DOHH2 (cell line): ENCODE measurements around the gene PHF20.

ENCODE experiments used
- H3F3A ChIP-seq: fragments of 200-600 bp; sonication (generic), shearing (Covaris generic); 2 replicates; pipeline ENCODE4 v1.6.0; 2016; ENCODE audit warnings: antibody characterized with exemption, mild to moderate bottlenecking; ENCODE audit not compliant: control insufficient read depth, insufficient read depth
- H3K27ac ChIP-seq: fragments of 200-600 bp; sonication (generic); 2 replicates; pipeline ENCODE4 v1.5.1; 2014; ENCODE audit warnings: low read depth, mild to moderate bottlenecking, low read length, moderate library complexity
- H3K27me3 ChIP-seq: fragments of 200-600 bp; sonication (generic); 2 replicates; pipeline ENCODE4 v1.6.1; 2014; ENCODE audit warnings: mild to moderate bottlenecking, low read length, mixed read lengths; ENCODE audit not compliant: control insufficient read depth
- H3K36me3 ChIP-seq: fragments of 200-600 bp; sonication (generic); 2 replicates; pipeline ENCODE4 v1.6.1; 2014; ENCODE audit warnings: mild to moderate bottlenecking, low read length, moderate library complexity, mixed read lengths; ENCODE audit not compliant: control insufficient read depth
- H3K4me1 ChIP-seq: fragments of 200-600 bp; sonication (generic); 2 replicates; pipeline ENCODE4 v1.6.1; 2014; ENCODE audit warnings: mild to moderate bottlenecking, low read length, mixed read lengths; ENCODE audit not compliant: control insufficient read depth
- H3K4me2 ChIP-seq: fragments of 200-600 bp; sonication (generic); 2 replicates; pipeline ENCODE4 v1.6.0; 2014; ENCODE audit warnings: mild to moderate bottlenecking, low read length, moderate library complexity
- H3K4me3 ChIP-seq: fragments of 200-600 bp; sonication (generic); 2 replicates; pipeline ENCODE4 v1.5.1; 2014; ENCODE audit warnings: mild to moderate bottlenecking, low read length, mixed read lengths
- H3K79me2 ChIP-seq: fragments of 200-600 bp; sonication (generic); 2 replicates; pipeline ENCODE4 v1.6.1; 2014; ENCODE audit warnings: mild to moderate bottlenecking, low read length, mixed read lengths; ENCODE audit not compliant: control insufficient read depth
- H3K9me2 ChIP-seq: fragments of 200-600 bp; sonication (generic); replicated peaks from 2 replicates; pipeline ENCODE4 v1.6.1; 2014; ENCODE audit warnings: mild to moderate bottlenecking, low read length, mixed read lengths; ENCODE audit not compliant: control insufficient read depth
- H3K9me3 ChIP-seq: fragments of 200-600 bp; sonication (generic); 2 replicates; pipeline ENCODE4 v1.6.1; 2014; ENCODE audit warnings: antibody characterized with exemption, low read length, mixed read lengths; ENCODE audit not compliant: control insufficient read depth, insufficient read depth
- H4K20me1 ChIP-seq: fragments of 200-600 bp; sonication (generic); 2 replicates; pipeline ENCODE4 v1.6.0; 2014; ENCODE audit warnings: low read depth, mild to moderate bottlenecking, antibody characterized with exemption, low read length, moderate library complexity; ENCODE audit not compliant: control insufficient read depth, insufficient read depth
- EZH2phosphoT487 ChIP-seq: fragments of 200-600 bp; sonication (generic); IDR thresholded peaks from 2 replicates; pipeline ENCODE4 v1.6.1; 2017; ENCODE audit warnings: borderline replicate concordance, mild to moderate bottlenecking, antibody characterized with exemption, low read length, moderate library complexity, mixed read lengths
- TF ChIP-seq, protein P1 (sequence below): fragments of 200-600 bp; sonication (generic); IDR thresholded peaks from one replicate; pipeline ENCODE4 v1.5.1; 2014; ENCODE audit warnings: antibody characterized with exemption, mild to moderate bottlenecking, low read depth, low read length; ENCODE audit not compliant: poor library complexity, severe bottlenecking

The PHF20 gene

DNA sequence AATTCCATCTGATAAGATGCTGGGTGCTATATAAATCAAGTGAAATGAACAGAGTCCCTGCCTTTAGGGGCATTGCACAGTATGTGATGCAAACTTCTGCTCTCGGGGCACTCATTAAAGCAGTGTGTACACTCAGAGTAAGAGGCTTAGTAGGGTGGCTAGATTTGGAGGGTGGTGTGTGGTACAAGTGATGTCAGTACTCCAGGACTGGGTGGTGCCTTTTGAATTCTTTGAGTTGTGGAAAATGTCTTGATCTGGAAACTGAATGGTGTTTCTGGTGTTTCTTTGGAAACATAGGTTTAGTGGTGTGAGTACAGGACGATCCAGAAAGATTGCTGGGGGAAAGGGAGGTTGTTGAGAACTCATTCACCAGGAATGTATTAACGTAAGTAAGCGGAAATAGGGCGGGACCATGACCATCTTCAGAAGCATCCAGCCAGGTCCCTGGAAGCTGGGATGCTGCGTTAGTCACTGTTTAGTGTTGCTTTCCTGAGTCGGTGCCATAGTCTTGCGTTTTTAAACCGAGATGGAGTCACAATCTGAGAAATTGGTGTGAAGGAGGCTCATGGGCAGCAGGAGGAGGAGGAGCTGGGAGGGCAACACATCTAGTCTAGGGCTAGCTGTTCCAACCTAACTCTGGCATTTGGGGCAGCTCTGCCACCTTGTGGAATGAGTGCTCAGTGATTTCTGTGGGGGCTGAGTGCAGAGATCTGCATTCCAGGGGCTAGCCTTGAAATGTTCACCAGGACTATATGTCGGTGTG lies 112.1 kb downstream of the PHF20 start:
- Histone ChIP-seq H3K36me3 (peaks cover 3% of the 10 kb centered on the region; the same call in 1 of the 2 replicates), H3K27ac (no peak overlapping the region), H3K4me2 (no peak overlapping the region), H3K4me1 (no peaks in the 10 kb centered on the region), H3K79me2 (no peaks in the 10 kb centered on the region), H3K9me2 (no peaks in the 10 kb centered on the region), H4K20me1 (no peaks in the 10 kb centered on the region), H3F3A (no peaks in the 10 kb centered on the region), H3K9me3 (no peaks in the 10 kb centered on the region), H3K4me3 (no peak overlapping the region), H3K27me3 (no peaks in the 10 kb centered on the region)
- TF ChIP-seq, protein P1, sequence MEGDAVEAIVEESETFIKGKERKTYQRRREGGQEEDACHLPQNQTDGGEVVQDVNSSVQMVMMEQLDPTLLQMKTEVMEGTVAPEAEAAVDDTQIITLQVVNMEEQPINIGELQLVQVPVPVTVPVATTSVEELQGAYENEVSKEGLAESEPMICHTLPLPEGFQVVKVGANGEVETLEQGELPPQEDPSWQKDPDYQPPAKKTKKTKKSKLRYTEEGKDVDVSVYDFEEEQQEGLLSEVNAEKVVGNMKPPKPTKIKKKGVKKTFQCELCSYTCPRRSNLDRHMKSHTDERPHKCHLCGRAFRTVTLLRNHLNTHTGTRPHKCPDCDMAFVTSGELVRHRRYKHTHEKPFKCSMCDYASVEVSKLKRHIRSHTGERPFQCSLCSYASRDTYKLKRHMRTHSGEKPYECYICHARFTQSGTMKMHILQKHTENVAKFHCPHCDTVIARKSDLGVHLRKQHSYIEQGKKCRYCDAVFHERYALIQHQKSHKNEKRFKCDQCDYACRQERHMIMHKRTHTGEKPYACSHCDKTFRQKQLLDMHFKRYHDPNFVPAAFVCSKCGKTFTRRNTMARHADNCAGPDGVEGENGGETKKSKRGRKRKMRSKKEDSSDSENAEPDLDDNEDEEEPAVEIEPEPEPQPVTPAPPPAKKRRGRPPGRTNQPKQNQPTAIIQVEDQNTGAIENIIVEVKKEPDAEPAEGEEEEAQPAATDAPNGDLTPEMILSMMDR, result peak; percentile 59
- no peak for TF ChIP-seq EZH2phosphoT487

DNA sequence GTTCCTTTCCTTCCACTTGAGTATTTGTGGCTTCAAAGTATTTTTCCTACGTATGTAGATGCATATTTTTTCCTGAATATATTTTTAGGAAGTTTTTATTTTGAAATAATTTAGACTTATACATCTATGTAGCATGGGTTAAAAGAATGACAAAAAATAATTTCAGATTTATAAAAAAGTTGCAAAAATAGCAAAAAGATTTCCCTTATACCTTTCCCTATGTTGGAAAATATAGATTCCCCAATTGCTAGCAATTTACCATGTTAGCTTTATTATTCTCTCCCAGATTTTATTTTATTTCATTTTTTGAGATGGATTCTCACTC lies 112.7 kb downstream of the PHF20 start:
- no peak overlapping the region for H3K4me3 ChIP-seq
- no peak for TF ChIP-seq EZH2phosphoT487
- TF ChIP-seq, protein P1, result no peak
- H3K27ac ChIP-seq, result no peak overlapping the region

DNA sequence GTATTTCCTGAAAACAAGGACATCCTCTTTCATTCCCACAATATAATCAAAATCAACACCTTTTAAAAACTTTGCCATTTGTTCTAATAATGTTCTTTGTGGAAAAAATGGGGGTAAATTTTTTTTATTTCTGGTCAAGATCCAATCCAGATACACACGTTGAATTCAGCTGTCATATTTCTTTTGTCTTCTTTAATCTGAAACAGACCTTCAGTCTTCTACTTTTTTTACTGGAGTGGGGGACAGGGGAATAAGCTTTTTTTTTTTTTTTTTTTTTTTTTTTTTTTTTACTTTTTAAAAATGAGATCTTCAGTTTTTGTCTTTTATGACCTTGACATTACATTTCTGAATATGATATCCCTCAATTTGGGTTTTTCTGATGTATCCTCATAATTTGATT lies 113.4 kb downstream of the PHF20 start:
- H3K36me3 ChIP-seq, result peaks cover 3% of the 10 kb centered on the region; the same call in 1 of the 2 replicates
- H3K4me3 ChIP-seq, result no peak overlapping the region
- H3K4me1 ChIP-seq, result no peaks in the 10 kb centered on the region
- no peaks in the 10 kb centered on the region for H3K9me2 ChIP-seq
- H3K27ac ChIP-seq, result no peak overlapping the region
- no peaks in the 10 kb centered on the region for H3K27me3 ChIP-seq
- no peaks in the 10 kb centered on the region for H4K20me1 ChIP-seq
- no peak for TF ChIP-seq EZH2phosphoT487
- TF ChIP-seq, protein P1, result no peak
- no peak overlapping the region for H3K4me2 ChIP-seq
- no peaks in the 10 kb centered on the region for H3F3A ChIP-seq
- H3K79me2 ChIP-seq, result no peaks in the 10 kb centered on the region
- H3K9me3 ChIP-seq, result no peaks in the 10 kb centered on the region

More for the DNA sequence above, 112.7 kb downstream of the PHF20 start:
- H3K4me1 ChIP-seq, result no peaks in the 10 kb centered on the region
- peaks cover 3% of the 10 kb centered on the region; the same call in 1 of the 2 replicates for H3K36me3 ChIP-seq
- H3K4me2 ChIP-seq, result no peak overlapping the region
- no peaks in the 10 kb centered on the region for H3K79me2 ChIP-seq
- H3F3A ChIP-seq, result no peaks in the 10 kb centered on the region
- no peaks in the 10 kb centered on the region for H3K27me3 ChIP-seq
- H3K9me2 ChIP-seq, result no peaks in the 10 kb centered on the region
- no peaks in the 10 kb centered on the region for H4K20me1 ChIP-seq
- no peaks in the 10 kb centered on the region for H3K9me3 ChIP-seq
